OCI-LY1 (cell line): ENCODE data around the gene FZD4.

Source experiments
- H2AFZ ChIP-seq: fragments of 200-600 bp; sonication (generic), shearing (Covaris generic); 2 replicates; pipeline ENCODE4 v1.6.0; 2014; ENCODE audit warnings: antibody characterized with exemption, mild to moderate bottlenecking, low read length
- H3F3A ChIP-seq: fragments of 200-600 bp; sonication (generic), shearing (Covaris generic); 2 replicates; pipeline ENCODE4 v1.6.0; 2014; ENCODE audit warnings: mild to moderate bottlenecking, antibody characterized with exemption, low read length, moderate library complexity; ENCODE audit not compliant: insufficient read depth
- H3K27ac ChIP-seq: fragments of 200-600 bp; sonication (generic); 2 replicates; pipeline ENCODE4 v1.5.1; 2014; ENCODE audit warnings: low read length, mixed run types, mild to moderate bottlenecking, low read depth; ENCODE audit not compliant: poor library complexity, severe bottlenecking
- H3K27me3 ChIP-seq: fragments of 200-600 bp; sonication (generic); 2 replicates; pipeline ENCODE4 v1.6.0; 2014; ENCODE audit warnings: antibody characterized with exemption, mild to moderate bottlenecking, low read length, moderate library complexity; ENCODE audit not compliant: insufficient read depth
- H3K36me3 ChIP-seq: fragments of 200-600 bp; sonication (generic); 2 replicates; pipeline ENCODE4 v1.6.1; 2014; ENCODE audit warnings: mild to moderate bottlenecking, antibody characterized with exemption, low read length, moderate library complexity, mixed read lengths; ENCODE audit not compliant: insufficient read depth
- H3K4me1 ChIP-seq: fragments of 200-600 bp; sonication (generic); 2 replicates; pipeline ENCODE4 v1.5.1; 2014; ENCODE audit warnings: mild to moderate bottlenecking, low read length, moderate library complexity; ENCODE audit not compliant: insufficient read depth, severe bottlenecking
- H3K4me2 ChIP-seq: fragments of 200-600 bp; sonication (generic), shearing (Covaris generic); 2 replicates; pipeline ENCODE4 v1.6.1; 2014; ENCODE audit warnings: low read length
- H3K4me3 ChIP-seq: fragments of 200-600 bp; sonication (generic); 2 replicates; pipeline ENCODE4 v1.5.1; 2014; ENCODE audit warnings: low read length, low read depth, mild to moderate bottlenecking, mixed read lengths; ENCODE audit not compliant: poor library complexity, severe bottlenecking
- H3K79me2 ChIP-seq: fragments of 200-600 bp; shearing (Covaris generic); 2 replicates; pipeline ENCODE4 v1.6.1; 2016; ENCODE audit warnings: mixed run types, low read length, mixed read lengths; ENCODE audit not compliant: insufficient read depth
- H3K9ac ChIP-seq: fragments of 200-600 bp; sonication (generic), shearing (Covaris generic); 2 replicates; pipeline ENCODE4 v1.6.1; 2014; ENCODE audit warnings: mild to moderate bottlenecking, low read length, mixed read lengths
- H3K9me2 ChIP-seq: fragments of 200-600 bp; sonication (generic), shearing (Covaris generic); 2 replicates; pipeline ENCODE4 v1.6.1; 2014; ENCODE audit warnings: low read depth, mild to moderate bottlenecking, low read length, mixed read lengths
- H3K9me3 ChIP-seq: fragments of 200-600 bp; shearing (Covaris generic); 2 replicates; pipeline ENCODE4 v1.6.1; 2014; ENCODE audit warnings: low read length, mixed read lengths
- H4K20me1 ChIP-seq: fragments of 200-600 bp; sonication (generic), shearing (Covaris generic); 2 replicates; pipeline ENCODE4 v1.6.0; 2016; ENCODE audit warnings: mild to moderate bottlenecking, low read length; ENCODE audit not compliant: insufficient read depth
- CTCF ChIP-seq: fragments of 200-600 bp; sonication (generic), shearing (Covaris generic); IDR thresholded peaks from 2 replicates; pipeline ENCODE4 v1.5.1; 2017; ENCODE audit warnings: mild to moderate bottlenecking, antibody characterized with exemption, low read length, moderate library complexity, mixed read lengths
- EZH2 ChIP-seq: fragments of 200-600 bp; sonication (generic), shearing (Covaris generic); IDR thresholded peaks from 2 replicates; pipeline ENCODE4 v1.8.0; 2017; ENCODE audit warnings: borderline replicate concordance, mixed run types, mild to moderate bottlenecking, antibody characterized with exemption, low read length, moderate library complexity, mixed read lengths

FZD4 gene

GRCh38 chr11:86933891-86934581, 21.2 kb downstream of the FZD4 start:
- Histone ChIP-seq H3K36me3 (no peaks in the 10 kb centered on the region), H3K4me2 (no peak overlapping the region), H3K27me3 (no peaks in the 10 kb centered on the region), H3K79me2 (no peaks in the 10 kb centered on the region), H3K27ac (no peak overlapping the region), H3K9ac (no peak overlapping the region), H3F3A (no peaks in the 10 kb centered on the region), H3K4me1 (no peaks in the 10 kb centered on the region), H3K9me3 (no peaks in the 10 kb centered on the region), H3K9me2 (no peaks in the 10 kb centered on the region), H4K20me1 (no peaks in the 10 kb centered on the region), H3K4me3 (no peak overlapping the region), H2AFZ (no peak overlapping the region)
- TF ChIP-seq CTCF (no peak), EZH2 (no peak)

- Histone ChIP-seq H3K27ac (no peak overlapping the region), H3K4me2 (no peak overlapping the region), H3K4me1 (no peaks in the 10 kb centered on the region), H3K36me3 (no peaks in the 10 kb centered on the region), H3K27me3 (no peaks in the 10 kb centered on the region), H3K9ac (no peak overlapping the region), H3K9me3 (no peaks in the 10 kb centered on the region), H4K20me1 (no peaks in the 10 kb centered on the region), H3K79me2 (no peaks in the 10 kb centered on the region), H3K9me2 (no peaks in the 10 kb centered on the region), H3F3A (no peaks in the 10 kb centered on the region), H2AFZ (no peak overlapping the region), H3K4me3 (no peak overlapping the region)
- TF ChIP-seq CTCF, result no peak
- no peak for TF ChIP-seq EZH2
These were observed 22.0 kb downstream of the FZD4 start for GRCh38 chr11:86932924-86933875.

GRCh38 chr11:86932259-86932585, 23.0 kb downstream of the FZD4 start:
- Histone ChIP-seq H3K4me3 (no peak overlapping the region), H3K4me2 (no peak overlapping the region)

More at GRCh38 chr11:86932259-86932585, 23.0 kb downstream of the FZD4 start:
- Histone ChIP-seq H3K79me2 (no peaks in the 10 kb centered on the region), H3F3A (no peaks in the 10 kb centered on the region), H3K9me2 (no peaks in the 10 kb centered on the region), H4K20me1 (no peaks in the 10 kb centered on the region), H3K9me3 (no peaks in the 10 kb centered on the region), H3K9ac (no peak overlapping the region), H3K27me3 (no peaks in the 10 kb centered on the region), H3K4me1 (no peaks in the 10 kb centered on the region), H3K27ac (no peak overlapping the region), H3K36me3 (no peaks in the 10 kb centered on the region), H2AFZ (no peak overlapping the region)
- TF ChIP-seq CTCF (no peak), EZH2 (no peak)
